ENCODE data around the gene NT5DC4.

- TF ChIP-seq EZH2phosphoT487 (IDR thresholded peaks at IDR 0.05; ENCODE audit: low read depth, severe bottlenecking, unreplicated experiment) (no peak), CTCF (IDR thresholded peaks at IDR 0.05; ENCODE audit: poor library complexity) (no peak), EZH2 (IDR thresholded peaks at IDR 0.05; ENCODE audit: borderline replicate concordance) (no peak)
Measured at GRCh38 chr2:112754564-112754963, 33.7 kb downstream of the NT5DC4 start.
